ENCODE measurements around the gene NELL2.

GRCh38 chr12:44510076-44510475, 366.0 kb downstream of the NELL2 start:
- no peak for TF ChIP-seq CTCF (conservative IDR thresholded peaks at IDR 0.05)
- no peak for TF ChIP-seq ZFX (IDR thresholded peaks at IDR 0.05)
